GM12891 (cell line): ENCODE results near the gene EVI2A.

Experiments used
- PAX5 ChIP-seq: IDR thresholded peaks from 2 replicates; pipeline ENCODE4 v1.6.1; 2011; ENCODE audit warnings: low read length, moderate library complexity, mild to moderate bottlenecking; ENCODE audit not compliant: insufficient read depth, severe bottlenecking
- POLR2A ChIP-seq: IDR thresholded peaks from 2 replicates; pipeline ENCODE4 v1.6.1; 2011; ENCODE audit warnings: low read depth, low read length, control low read depth
- POLR2AphosphoS5 ChIP-seq: IDR thresholded peaks from 2 replicates; pipeline ENCODE4 v1.6.1; 2011; ENCODE audit warnings: low read depth, low read length, control low read depth
- POU2F2 ChIP-seq: IDR thresholded peaks from 2 replicates; pipeline ENCODE4 v1.6.1; 2011; ENCODE audit warnings: low read depth, mild to moderate bottlenecking, control low read depth, low read length, moderate library complexity
- TAF1 ChIP-seq: IDR thresholded peaks from 2 replicates; pipeline ENCODE4 v1.6.1; 2011; ENCODE audit warnings: low read depth, low read length, control low read depth

DNA sequence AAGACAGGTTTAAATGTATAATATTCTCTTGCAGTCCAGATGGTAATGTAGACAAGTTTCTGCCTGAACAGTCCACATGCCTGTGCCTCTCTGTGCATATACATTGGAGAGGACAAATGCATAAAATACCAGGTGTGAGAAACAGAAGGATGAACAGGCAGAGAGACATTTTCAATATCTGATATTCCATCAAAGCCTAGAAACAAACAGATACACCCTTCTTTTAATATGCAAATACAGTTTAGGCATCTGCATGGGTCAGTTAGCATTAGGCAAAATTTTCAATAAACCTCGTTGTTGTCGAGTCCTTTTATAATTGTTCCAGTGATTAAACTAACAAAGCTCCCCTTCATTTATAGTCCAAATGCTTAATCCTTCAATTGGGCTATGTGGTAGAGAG lies 25.3 kb downstream of the EVI2A start:
- TF ChIP-seq POLR2A (no peak), TAF1 (no peak), POLR2AphosphoS5 (no peak), PAX5 (no peak), POU2F2 (no peak)
